ENCODE measurements around the gene C19orf81. TPM values are rescaled to one million over a fixed set of nuclear protein-coding genes. Genes with fewer than 3 reads are reported as not detected.
"Not testable (repeated sequence)": the region's sequence is repeated elsewhere in the genome, so short reads cannot be mapped to it uniquely, and the experiment has no call there.

The C19orf81 gene
- polyA plus RNA-seq (ENCODE audit: low read depth in 6 of 6), result 1 to 10 TPM in 2 of 6 donors, not detected in 4; 1.1 to 1.2 TPM

GRCh38 chr19:50649433-50650391 is at the start of gene C19orf81:
TSS of gene C19orf81 (plus strand) at chr19:50649445. CDS start at chr19:50649445, 0 bp downstream.
- Mint-ChIP-seq H3K9me3 (peaks cover 5 to 24% (median 12%) of the 10 kb centered on the region in 7 donors), H3K4me1 (peaks cover 0 to 8% (median 6%) of the 10 kb centered on the region in 3 donors), H3K4me3 (no peak within 1 kb of the TSS), H3K27me3 (peaks cover 36 to 60% (median 52%) of the 10 kb centered on the region in 3 donors), H3K36me3 (peaks cover 0 to 14% of the 10 kb centered on the region in 2 donors), H3K27ac (peak within 1 kb of the TSS in 1 of 6 donors; percentile 4)
- no peak for DNase-seq
- ATAC-seq (ENCODE audit: low read depth in 2 of 2), result no peak

- H3K27ac Mint-ChIP-seq, result no peak overlapping the region
- no peaks in the 10 kb centered on the region for H3K4me1 Mint-ChIP-seq
- peaks cover 25 to 52% (median 42%) of the 10 kb centered on the region in 3 donors for H3K27me3 Mint-ChIP-seq
- H3K36me3 Mint-ChIP-seq, result peaks cover 0 to 7% of the 10 kb centered on the region in 2 donors
- ATAC-seq (ENCODE audit: low read depth in 2 of 2) (no peak), DNase-seq (no peak)
- no peak overlapping the region for H3K4me3 Mint-ChIP-seq
- H3K9me3 Mint-ChIP-seq, result peaks cover 0 to 7% (median 4%) of the 10 kb centered on the region in 7 donors
Observed at GRCh38 chr19:50601407-50602088, 47.7 kb upstream of the C19orf81 start.

- DNase-seq (no peak), ATAC-seq (ENCODE audit: low read depth in 2 of 2) (no peak)
- Mint-ChIP-seq H3K27me3 (peaks cover 26 to 56% (median 45%) of the 10 kb centered on the region in 3 donors), H3K27ac (peak overlapping the region in 1 of 6 donors; percentile 39), H3K4me1 (peaks cover 0 to 1% (median under 1%) of the 10 kb centered on the region in 3 donors), H3K36me3 (peaks cover 0 to 9% of the 10 kb centered on the region in 2 donors), H3K4me3 (no peak overlapping the region), H3K9me3 (peaks cover 0 to 8% (median 4%) of the 10 kb centered on the region in 7 donors)
Observed at GRCh38 chr19:50602089-50602422, 47.2 kb upstream of the C19orf81 start.

DNA sequence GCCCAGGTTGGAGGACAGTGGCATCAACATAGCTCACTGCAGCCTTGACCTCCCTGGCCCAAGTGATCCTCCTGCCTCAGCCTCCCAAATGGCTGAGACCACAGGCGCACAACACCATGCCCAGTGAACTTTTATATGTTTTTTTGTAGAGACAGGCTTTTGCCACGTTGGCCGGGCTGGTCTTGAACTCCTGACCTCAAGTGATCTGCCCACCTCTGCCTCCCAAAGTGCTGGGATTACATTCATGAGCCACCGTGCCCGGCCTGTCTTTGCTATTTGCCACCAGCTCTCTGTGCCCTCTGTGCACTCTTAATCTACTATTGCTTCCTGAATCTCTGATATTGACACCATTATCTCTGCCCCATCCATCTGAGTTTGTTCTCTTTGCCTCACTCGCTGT is 46.7 kb upstream of the C19orf81 start:
- Mint-ChIP-seq H3K4me3 (no peak overlapping the region), H3K36me3 (peaks cover 0 to 14% of the 10 kb centered on the region in 2 donors), H3K27ac (no peak overlapping the region), H3K9me3 (peaks cover 2 to 13% (median 6%) of the 10 kb centered on the region in 7 donors), H3K27me3 (peaks cover 29 to 61% (median 49%) of the 10 kb centered on the region in 3 donors), H3K4me1 (peaks cover 4 to 6% (median 5%) of the 10 kb centered on the region in 3 donors)
- DNase-seq (no peak), ATAC-seq (ENCODE audit: low read depth in 2 of 2) (no peak)

GRCh38 chr19:50602935-50603334 is 46.3 kb upstream of the C19orf81 start:
- ATAC-seq (ENCODE audit: low read depth in 2 of 2) (no peak), DNase-seq (no peak)
- Mint-ChIP-seq H3K4me1 (peaks cover 7 to 9% (median 8%) of the 10 kb centered on the region in 3 donors), H3K27ac (peak overlapping the region in 1 of 6 donors; percentile 60), H3K9me3 (peaks cover 2 to 16% (median 7%) of the 10 kb centered on the region in 7 donors), H3K36me3 (peaks cover 0 to 18% of the 10 kb centered on the region in 2 donors), H3K4me3 (no peak overlapping the region), H3K27me3 (peaks cover 26 to 65% (median 53%) of the 10 kb centered on the region in 3 donors)

- H3K4me3 Mint-ChIP-seq, result peak overlapping the region in 1 of 8 donors; percentile 70
- H3K9me3 Mint-ChIP-seq, result peaks cover 5 to 21% (median 14%) of the 10 kb centered on the region in 7 donors
- not testable (repeated sequence) for ATAC-seq (ENCODE audit: low read depth in 2 of 2); DNase-seq; H3K27ac Mint-ChIP-seq
- H3K27me3 Mint-ChIP-seq, result peaks cover 29 to 69% (median 54%) of the 10 kb centered on the region in 3 donors
- H3K4me1 Mint-ChIP-seq, result peaks cover 12 to 16% (median 15%) of the 10 kb centered on the region in 3 donors
- H3K36me3 Mint-ChIP-seq, result peaks cover 6 to 18% of the 10 kb centered on the region in 2 donors
Observed at GRCh38 chr19:50604264-50605073, 44.8 kb upstream of the C19orf81 start.

DNA sequence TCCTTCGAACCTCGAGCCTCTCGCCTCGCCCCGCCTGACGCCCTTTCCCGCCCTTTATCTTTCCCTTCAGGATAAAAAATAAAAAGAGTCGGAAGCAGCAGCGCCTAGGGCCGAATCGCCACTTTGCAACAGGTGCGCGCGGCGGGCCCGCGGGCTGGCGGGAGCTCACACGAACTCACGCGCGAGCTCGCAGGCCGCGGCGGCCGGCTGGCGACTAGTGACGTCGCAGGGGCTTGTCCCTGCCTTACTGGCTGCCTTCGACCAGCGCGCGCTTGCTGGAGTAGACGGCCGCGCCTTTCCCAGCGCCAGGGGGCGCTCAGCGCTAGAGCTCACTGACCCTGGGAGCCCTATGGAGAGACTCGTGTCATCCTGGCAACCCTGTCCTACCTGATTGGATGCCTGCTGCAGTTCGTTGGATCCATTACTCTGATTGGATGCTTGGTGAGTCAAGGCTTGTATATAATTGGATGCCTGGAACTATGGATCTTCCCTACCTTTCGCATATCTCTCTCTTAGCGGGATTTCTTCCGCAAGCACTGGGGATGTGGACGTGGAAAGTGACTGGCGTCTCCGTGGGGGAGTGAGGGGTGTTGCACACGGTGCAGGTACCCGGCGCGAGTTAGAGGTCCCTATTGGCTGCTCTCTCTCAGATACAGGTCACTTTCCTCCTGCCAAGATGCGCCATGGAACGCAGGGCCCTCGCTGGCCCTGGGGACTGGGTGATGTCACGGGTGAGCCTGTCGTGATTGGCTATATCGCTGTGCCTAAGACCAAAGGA is 43.0 kb upstream of the C19orf81 start:
- not testable (repeated sequence) for DNase-seq
- Mint-ChIP-seq H3K27ac (peak overlapping the region in 1 of 6 donors; percentile 67), H3K9me3 (peaks cover 6 to 27% (median 16%) of the 10 kb centered on the region in 7 donors), H3K27me3 (peaks cover 28 to 63% (median 44%) of the 10 kb centered on the region in 3 donors), H3K4me3 (peak overlapping the region in 3 of 8 donors; percentile 5 to 16 (median 9)), H3K36me3 (peaks cover 6 to 18% of the 10 kb centered on the region in 2 donors), H3K4me1 (peaks cover 12 to 16% (median 15%) of the 10 kb centered on the region in 3 donors)
- peak in 1 of 2 donors; percentile 12 for ATAC-seq (ENCODE audit: low read depth in 2 of 2)

GRCh38 chr19:50607388-50607787 is 41.9 kb upstream of the C19orf81 start:
- Mint-ChIP-seq H3K27ac (peak overlapping the region in 3 of 6 donors; percentile 32 to 90 (median 80)), H3K4me3 (peak overlapping the region in 6 of 8 donors; percentile 51 to 85 (median 56)), H3K4me1 (peaks cover 12 to 16% (median 15%) of the 10 kb centered on the region in 3 donors), H3K9me3 (peaks cover 6 to 27% (median 16%) of the 10 kb centered on the region in 7 donors), H3K36me3 (peaks cover 6 to 18% of the 10 kb centered on the region in 2 donors), H3K27me3 (peaks cover 19 to 59% (median 33%) of the 10 kb centered on the region in 3 donors)
- DNase-seq, result no peak
- no peak for ATAC-seq (ENCODE audit: low read depth in 2 of 2)

DNA sequence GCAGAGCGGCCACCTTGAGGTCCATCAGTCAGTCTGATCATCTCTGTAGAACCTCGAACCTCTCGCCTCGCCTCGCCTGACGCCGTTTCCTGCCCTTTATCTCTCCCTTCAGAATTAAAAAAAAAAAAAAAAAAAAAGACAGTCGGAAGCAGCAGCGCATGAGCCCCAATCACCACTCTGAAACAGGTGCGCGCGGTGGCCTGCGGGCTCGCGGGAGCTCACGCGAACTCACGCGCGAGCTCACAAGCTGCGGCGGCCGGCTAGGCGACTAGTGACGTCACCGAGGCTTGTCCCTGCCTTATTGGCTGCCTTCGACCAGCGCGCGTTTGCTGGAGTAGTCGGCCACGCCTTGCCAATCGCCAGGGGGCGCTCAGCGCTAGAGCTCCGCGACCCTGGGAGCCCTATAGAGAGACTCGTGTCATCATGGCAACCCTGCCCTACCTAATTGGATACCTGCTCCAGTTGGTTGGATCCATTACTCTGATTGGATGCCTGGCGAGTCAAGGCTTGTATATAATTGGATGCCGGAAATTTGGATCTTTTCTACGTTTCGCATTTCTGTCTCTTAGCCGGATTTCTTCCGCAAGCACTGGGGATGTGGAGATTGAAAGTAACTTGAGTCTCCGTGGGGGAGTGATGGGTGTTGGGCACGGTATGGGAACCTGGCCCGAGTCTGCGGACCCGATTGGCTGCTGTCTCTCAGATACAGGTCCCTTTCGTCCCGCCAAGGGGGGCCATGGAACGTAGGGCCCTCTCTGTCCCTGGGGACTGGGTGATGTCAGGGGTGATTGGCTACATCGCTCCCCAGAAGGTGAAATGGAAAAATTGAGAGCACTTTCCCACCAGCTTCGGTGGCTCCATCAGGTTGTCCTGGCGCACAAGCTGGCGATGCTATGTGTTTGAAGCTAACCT is 41.1 kb upstream of the C19orf81 start:
- Mint-ChIP-seq H3K4me3 (peak overlapping the region; percentile 30 to 85 (median 56)), H3K27ac (peak overlapping the region in 5 of 6 donors; percentile 26 to 95 (median 80)), H3K36me3 (peaks cover 6 to 11% of the 10 kb centered on the region in 2 donors), H3K27me3 (peaks cover 17 to 52% (median 25%) of the 10 kb centered on the region in 3 donors), H3K9me3 (peaks cover 6 to 24% (median 12%) of the 10 kb centered on the region in 7 donors), H3K4me1 (peaks cover 12 to 16% (median 15%) of the 10 kb centered on the region in 3 donors)
- peak; percentile 61 for DNase-seq
- peak; percentile 88 to 92 for ATAC-seq (ENCODE audit: low read depth in 2 of 2)

DNA sequence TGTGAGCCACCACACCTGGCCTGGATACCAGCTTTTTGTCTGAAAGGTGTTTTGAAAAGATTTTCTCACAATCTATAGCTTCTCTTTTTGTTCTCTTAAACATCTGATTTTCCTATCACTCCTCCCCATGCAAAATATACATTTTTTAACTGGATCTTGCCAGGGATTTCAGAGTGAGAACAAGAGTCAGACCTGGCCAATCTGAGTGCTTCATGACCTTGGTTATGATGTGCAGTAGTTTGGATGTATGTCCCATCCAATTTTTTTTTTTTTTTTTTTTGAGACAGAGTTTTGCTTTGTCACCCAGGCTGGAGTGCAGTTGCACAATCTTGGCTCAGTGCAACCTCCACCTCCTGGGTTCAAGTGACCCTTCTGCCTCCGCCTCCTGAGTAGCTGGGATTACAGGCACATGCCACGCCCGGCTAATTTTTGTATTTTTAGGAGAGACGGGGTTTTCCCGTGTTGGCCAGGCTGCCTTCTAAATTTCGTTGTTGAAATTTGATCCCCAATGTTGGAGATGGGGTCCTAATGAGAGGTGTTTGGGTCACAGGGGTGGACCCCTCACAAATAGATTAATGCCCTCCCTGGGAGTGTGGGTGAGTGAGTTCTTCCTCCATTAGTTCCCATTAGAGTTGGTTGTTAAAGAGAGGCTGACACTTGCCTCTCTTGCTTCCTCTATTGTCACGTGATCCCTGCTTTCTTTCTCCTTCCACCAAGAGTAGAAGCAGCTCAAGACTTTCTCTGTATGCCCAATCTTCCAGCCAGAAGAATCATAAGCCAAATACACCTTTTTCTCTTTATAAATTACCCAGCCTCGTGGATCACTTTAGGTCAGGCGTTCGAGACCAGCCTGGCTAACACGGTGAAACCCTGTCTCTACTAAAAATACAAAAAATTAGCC is 36.5 kb upstream of the C19orf81 start:
- H3K4me3 Mint-ChIP-seq; ATAC-seq (ENCODE audit: low read depth in 2 of 2); H3K36me3 Mint-ChIP-seq; DNase-seq; H3K4me1 Mint-ChIP-seq; H3K27ac Mint-ChIP-seq: not testable (repeated sequence)
- peaks cover 0 to 16% (median 9%) of the 10 kb centered on the region in 7 donors for H3K9me3 Mint-ChIP-seq
- H3K27me3 Mint-ChIP-seq, result peaks cover 5 to 34% (median 18%) of the 10 kb centered on the region in 3 donors

Measured in naive B cell (primary cell).